CD4-positive, alpha-beta T cell treated with Interferon alpha-2 for 1 hour (primary cell): ENCODE results near the gene WAC.
A peak's percentile ranks its signal among the peaks of the same experiment; 100 is the strongest.
"Not testable (repeated sequence)": the region's sequence is repeated elsewhere in the genome, so short reads cannot be mapped to it uniquely, and the experiment has no call there.

Experiments used
- DNase-seq, 2 donors: peaks; one replicate each; pipeline ENCODE4 v3.0.0-alpha.2; 2020 to 2022

WAC gene, protein sequence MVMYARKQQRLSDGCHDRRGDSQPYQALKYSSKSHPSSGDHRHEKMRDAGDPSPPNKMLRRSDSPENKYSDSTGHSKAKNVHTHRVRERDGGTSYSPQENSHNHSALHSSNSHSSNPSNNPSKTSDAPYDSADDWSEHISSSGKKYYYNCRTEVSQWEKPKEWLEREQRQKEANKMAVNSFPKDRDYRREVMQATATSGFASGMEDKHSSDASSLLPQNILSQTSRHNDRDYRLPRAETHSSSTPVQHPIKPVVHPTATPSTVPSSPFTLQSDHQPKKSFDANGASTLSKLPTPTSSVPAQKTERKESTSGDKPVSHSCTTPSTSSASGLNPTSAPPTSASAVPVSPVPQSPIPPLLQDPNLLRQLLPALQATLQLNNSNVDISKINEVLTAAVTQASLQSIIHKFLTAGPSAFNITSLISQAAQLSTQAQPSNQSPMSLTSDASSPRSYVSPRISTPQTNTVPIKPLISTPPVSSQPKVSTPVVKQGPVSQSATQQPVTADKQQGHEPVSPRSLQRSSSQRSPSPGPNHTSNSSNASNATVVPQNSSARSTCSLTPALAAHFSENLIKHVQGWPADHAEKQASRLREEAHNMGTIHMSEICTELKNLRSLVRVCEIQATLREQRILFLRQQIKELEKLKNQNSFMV

DNA sequence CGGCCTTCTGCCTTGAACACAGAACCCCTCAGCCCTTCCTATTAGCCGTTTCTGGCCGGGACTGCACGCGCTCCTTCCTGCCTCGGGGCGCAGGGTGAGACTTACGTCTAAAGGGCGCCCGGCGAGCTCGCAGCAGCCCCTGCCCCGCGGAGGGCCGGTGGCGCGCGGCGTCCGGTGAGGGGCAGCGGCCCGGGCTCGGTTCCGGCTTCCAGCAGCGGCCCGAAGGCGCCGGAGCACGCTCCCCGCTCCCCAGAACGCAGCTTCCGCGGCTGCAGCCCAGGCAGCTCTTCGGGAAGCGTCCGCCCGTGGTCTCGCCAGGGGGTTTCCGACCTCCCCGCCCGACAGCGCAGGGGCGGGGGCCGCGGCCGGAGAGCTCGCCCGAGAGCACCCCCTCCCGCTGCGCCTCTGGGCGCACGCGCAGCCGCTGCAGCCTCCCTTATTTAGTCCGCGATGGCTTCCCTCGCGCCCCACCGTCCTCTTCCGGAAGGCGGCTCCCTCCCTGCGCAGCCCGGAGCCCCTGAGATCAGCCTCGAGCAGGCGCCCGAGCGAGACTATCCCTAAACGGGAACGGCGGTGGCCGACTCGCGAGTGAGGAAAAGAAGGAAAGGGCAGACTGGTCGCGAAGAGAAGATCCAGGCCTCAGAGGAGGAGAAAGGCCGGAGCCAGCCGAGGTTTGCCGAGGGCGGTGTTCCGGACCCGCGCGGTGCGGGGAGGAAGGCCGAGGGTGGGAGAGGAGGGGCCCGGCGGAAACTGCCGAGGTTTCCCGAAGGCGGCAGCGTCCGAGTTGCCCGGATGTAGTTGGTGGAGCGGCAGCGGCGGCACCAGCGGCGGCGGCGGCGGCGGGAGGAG lies at the start of gene WAC:
Gene WAC (plus strand): TSS at position 782 of the 849 bp plus-strand sequence. CDS start 462 bp downstream, outside the sequence.
- DNase-seq, result peak; percentile 95 to 96

DNA sequence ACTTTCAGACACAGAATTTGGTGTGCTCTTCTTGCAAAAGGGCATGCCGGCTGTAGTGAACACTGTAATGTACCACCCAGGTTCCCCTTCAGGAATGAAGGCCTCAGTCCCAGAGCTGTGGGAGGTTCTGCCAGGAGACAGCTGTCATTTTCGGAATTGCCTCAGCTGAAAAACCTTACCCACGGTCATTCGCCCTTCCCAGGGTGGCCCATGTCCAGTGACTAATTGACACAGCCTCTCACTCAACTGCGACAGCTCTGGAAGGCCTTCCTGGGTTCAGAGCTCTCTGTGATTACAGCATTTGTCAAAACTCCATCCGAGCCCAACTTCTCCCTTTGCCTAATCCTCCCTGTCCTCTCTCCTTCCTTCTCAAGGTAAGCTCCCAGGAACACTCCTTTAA lies 43.7 kb upstream of the WAC start:
- no peak for DNase-seq

DNA sequence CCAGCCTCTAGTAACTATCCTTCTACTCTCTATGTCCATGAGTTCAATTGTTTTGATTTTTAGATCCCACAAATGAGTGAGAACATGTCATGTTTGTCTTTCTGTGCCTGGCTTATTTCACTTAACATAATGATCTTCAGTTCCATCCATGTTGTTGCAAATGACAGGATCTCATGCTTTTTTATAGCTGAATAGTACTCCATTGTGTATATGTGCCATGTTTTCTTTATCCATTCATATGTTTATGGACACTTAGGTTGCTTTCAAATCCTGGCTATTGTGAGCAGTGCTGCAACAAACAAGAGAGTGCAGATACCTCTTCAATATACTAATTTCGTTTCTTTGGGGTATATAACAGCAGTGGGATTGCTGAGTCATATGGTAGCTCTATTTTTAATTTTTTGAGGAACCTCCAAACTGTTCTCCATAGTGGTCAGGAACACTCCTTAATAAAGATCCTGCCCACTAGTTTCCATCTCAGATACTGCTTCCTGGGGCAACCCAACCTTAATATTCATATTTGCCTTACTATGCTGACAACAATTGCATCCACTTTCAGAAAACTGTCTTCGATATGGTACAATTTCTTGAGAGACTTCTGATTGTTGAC lies 42.6 kb upstream of the WAC start:
- DNase-seq, result not testable (repeated sequence)

DNA sequence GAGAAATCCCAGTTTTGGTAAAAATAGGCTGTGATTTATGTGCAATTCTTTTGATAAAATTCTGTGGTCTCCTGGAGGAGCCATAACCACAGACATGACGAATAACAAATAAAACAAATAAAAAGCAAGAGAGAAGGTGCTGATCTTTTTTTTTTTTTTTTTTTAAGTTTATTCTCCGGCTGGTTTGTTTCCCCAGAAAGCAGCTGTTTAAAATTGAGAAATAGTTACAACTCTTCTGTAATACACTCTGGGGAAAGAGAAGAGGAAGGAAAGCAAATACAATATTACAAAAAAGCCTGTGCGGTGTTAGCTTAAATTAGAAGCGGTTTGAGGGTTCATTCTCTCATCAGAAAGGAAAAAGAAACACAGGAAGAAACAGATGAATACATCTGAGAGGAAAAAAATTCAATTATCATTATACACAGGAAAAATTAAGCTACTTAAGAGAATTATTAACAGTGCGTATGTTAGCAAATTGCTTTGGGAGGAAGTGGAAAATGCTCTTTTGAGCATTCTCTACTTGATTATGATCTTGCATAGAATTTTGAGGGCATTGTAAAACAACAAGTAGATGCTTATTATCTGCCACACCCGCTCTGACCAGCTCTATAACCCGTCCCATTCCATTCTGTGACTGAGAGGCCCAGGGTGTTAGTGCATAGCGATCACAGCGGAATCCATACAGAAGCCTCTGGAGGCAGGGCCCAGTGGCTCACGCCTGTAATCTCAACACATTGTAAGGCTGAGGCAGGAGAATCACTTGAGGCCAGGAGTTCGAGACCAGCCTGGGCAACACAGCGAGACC lies 40.6 kb upstream of the WAC start:
- peak in 1 of 2 donors; percentile 4 for DNase-seq

DNA sequence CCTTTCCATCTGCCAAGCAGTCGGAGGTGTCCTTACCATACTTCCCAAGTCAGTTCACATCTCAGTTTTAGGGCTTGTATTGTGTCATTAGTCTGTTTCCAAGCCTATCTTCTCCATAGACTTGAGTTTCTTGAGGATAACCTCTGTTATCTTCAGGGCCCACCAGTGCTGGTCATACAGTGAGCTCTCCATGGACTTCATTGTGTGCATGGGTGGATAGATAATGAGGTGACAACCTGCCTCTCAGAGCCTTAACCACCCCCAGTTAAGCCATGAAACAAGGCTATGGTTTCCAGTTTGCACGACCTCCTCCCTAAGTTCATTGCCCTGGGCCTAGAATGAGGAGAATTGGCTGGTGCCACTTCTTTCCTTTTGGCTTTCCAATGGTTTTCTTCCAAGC lies 38.5 kb upstream of the WAC start:
- no peak for DNase-seq

DNA sequence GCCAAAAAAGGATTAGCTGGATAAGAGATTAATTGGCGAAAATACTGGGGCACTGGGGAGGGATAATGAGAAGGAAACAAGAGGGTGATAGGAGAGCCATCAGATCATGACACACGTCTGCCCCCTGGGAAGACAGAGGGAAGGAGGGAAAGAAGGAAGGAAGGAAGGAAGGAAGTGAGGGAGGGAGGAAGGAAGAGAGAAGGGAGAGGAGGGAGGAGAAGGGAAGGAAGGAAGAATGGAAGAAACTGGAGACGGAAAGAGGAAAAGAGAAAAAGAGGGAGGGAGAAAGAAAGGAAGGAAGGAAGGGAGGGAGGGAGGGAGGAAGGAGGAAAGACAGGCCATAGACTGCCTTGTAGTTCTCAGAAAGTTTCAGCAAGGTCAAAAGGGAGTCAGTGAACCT lies 37.8 kb upstream of the WAC start:
- no peak for DNase-seq

DNA sequence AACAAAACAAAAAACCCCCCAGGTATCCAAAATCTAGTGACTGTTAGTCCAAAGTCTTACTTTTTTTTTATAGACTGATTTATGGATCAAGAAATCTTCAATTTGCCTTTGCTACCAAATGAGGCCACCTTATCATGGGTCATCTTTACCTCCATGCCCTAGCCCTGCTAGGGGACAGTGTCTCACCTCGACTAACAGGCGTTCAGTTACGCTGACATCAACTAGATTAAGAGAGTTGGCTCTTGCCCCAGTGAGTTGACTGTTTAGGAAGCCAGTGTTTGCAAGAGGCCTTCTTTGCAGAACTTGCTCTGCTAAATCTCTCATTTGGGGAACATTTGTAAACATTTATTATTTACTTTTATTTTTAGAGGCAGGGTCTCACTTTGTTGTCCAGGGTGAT lies 36.9 kb upstream of the WAC start:
- DNase-seq, result no peak

DNA sequence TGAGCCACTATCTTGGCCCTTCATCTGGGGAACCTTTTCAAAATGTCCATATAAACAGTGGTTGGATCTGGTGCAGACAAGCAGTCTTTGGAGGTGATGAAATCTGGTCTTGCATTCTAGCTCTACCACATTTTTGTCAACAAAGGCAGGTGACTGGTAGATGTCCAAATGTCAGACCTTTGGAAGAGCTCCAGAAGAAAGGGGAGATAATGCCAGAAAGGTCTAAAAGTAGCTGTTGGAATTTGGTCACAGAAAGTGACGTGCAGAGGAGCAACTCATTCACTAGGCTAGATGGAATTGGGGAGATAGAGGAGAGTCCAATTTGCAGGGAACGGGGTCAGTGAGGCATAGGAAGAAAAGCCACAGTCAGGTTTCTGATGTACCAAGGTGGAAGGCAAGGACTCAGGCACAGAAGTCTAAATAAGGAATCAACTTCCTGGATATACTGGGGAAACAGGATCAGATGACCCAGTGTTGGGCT lies 36.4 kb upstream of the WAC start:
- DNase-seq, result no peak

DNA sequence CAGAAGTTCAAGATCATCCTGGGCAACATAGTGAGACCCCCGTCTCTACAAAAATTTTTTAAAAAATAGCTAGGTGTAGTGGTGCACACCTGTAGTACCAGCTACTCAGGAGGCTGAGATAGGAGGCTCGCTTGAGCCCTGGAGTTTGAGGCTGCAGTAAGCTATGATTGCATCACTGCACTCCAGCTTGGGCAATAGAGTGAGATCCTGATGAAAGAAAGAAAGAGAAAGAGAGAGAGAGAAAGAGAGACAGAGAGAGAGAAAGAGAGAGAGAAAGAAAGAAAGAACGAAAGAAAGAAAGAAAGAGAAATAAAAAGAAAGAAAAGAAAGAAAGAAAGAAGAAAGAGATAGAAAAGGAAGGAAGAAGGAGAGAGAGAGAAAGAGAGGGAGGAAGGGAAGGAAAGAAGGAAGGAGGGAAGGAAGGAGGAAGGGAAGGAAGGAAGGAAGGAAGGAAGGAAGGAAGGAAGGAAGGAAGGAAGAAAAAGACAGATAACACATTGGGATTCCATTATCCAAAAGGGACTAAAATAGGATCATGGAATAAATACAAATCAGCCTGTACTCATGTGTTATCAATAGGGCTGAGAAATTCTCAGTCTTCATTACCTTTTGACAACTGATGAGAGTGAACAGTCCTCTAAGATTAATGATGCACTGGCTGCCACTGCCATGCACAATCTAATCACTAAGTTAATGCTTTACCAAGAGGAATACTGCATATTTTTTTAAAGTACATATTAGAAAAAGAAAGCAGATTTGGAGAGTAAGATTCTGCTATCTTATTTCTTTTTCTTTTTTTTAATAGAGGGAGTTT lies 35.4 kb upstream of the WAC start:
- DNase-seq, result no peak

DNA sequence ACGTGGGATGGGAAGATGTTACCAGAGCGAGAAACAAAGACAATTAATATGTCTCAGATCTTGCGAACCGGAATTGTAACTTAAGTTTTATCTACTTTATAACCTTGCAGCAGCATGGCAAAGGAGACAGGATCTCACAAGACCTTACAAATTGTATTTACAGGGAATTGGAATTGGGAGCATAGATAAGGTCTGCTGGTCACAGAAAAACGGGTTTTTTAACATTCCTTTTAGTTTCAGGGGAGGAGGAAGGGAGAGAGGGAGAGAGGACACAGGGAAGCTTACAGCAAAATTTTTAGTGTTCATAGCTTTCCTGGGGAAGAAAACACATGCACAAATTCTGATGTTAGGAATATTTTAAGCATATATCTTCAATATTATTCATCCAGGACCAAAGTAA lies 32.7 kb upstream of the WAC start:
- DNase-seq, result not testable (repeated sequence)

DNA sequence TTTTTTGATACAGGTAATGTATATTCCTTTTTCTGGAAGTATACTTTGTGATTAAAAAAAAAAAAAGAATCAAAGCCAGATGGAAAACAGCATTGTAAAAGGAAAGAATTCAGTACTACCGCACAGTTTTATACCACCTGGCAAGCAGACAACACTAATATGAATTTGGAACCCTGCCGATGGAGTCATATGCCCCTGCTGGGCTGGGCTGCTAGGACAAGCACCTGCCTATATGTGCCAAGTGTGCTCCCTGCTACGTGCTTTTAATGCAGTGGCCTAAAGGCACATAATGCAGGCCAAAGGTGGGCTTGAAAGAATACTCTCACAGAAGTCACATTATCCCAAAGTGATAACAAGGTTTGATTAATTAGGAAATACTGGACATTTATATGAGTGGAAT lies 29.8 kb upstream of the WAC start:
- DNase-seq, result no peak

DNA sequence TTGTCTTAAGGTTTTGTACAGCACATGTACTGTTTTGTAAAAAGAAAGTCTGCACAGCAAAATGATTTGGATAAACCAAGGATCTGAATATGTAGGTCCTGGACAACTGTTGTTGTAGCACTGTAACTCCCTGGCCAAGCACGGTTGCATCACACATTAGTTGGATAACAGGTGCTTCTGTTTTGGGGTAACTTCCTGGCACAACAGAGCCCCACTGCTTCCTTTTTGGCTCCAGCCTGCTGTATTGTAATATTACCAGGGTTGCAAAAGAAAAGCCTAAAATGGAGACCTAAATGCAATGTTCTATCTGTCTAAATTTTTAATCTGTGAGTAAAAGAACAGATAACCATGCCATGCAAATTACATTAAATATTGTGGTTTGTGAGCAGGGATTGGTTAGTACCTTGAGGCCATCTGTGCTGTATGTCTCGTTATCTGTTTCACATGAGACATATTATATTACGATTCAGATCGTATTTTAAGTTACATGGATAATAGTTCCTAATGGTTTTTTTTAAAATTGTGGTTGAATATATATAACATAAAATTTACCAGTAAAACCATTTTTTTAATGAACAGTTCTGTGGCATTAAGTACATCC lies 27.5 kb upstream of the WAC start:
- DNase-seq, result no peak

DNA sequence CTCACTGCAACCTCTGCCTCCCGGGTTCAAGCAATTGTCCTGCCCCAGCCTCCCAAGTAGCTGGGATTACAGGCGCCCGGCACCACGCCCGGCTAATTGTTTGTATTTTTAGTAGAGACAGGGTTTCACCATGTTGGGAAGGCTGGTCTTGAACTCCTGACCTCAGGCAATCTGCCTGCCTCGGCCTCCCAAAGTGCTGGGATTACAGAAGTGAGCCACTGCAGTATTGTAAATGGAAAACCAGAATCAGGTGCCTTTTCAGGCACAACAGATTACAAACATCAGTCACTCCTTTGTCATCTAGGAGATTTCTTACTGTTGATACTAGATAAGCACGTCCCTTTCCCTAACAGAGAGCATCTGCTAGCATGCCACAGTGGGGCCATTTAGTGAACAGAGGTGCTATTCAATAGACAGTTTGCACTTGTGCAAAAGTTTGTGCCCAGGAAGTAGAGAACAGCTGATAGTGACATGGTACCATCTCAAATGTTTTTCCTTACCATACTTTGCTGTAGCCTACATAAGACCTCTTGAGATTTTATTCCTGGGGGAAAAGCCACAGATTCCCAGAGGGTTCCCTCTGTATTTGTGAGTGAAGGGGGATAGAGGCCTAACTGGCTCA lies 24.5 kb upstream of the WAC start:
- no peak for DNase-seq

DNA sequence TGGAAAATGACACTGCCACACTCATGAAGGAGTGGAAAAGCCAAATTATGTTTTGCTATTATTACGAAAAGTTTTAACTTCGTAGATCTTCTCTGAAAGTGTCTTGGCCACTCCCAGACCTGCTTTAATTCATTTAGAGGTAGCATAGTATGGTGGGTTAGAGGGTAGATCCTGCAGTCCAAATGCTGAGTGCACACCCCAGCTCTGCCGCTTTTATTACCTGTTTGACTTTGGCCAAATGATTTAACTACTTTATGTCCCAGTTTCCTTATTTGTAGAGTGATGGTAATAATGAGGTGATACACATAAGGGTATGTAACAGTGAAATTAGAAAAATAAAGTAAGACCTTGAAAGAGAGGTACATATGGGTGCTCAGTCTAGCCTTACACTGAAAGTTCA lies 23.6 kb upstream of the WAC start:
- DNase-seq, result no peak

DNA sequence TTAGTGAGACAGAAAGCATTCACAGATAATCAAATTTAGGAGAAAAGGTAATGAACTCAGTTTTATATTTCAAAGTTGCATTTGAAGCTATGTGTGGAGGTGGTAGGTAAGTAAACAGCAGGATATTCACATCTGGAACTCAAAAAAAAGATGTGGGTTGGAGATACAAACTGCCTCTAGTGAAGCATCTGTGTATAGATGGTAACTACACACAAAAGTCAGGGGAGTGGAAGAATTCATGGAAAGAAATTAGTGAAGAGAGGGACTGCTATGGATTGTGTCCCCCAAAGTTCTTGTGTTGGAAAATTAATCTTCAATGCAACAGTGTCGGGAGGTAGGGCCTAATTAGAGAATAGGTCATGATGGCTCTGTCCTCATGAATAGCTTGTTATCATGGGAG lies 18.3 kb upstream of the WAC start:
- DNase-seq, result no peak

DNA sequence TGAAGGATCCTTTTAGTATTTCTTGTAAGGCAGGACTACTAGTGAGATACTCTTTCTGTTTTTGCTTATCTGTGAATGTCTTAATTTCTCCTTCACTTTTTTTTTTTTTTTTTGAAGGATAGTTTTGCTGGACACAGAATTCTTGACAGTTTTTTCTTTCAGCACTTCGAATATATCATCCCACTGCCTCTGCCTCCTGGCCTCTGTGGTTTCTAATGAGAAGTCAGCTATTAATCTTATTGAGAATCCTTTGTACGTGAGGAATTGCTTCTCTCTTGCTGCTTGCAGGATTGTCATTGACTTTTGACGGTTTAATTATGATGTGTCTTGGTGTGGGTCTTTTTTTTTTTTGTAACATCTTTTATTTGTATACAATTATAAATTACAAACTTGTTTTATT lies 12.6 kb upstream of the WAC start:
- no peak for DNase-seq

DNA sequence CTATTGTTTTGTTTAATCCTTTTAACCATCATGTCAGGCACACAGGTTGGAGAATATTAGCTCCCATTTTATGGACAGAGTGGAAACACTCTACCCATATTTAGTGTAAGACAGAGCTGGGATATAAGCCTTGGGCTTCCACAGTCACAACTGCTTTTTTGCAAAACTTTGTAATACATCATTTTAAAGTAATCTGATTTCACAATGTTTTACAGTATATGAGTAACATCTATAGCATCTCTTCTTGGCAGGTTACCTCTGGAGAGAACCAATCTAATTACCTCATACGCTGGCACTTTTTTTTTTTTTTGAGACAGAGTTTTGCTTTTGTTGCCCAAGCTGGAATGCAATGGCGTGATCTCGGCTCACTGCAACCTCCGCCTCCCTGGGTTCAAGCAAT lies 12.1 kb upstream of the WAC start:
- not testable (repeated sequence) for DNase-seq

DNA sequence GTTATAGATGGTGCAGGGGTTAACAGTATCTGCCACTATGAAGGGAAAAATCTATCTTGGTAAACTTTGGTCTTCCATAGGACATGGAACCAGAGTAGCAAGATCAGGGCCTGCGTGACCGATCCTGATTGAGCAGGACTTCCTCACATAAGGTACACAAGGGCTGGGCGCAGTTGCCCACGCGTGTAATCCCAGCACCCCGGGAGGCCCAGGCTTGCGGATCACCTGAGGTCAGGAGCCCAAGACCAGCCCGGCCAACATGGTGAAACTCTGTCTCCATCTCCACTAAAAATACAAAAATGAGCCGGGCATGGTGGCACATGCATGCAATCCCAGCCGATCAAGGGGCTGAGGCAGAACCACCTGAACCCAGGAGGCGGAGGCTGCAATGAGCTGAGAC lies 11.0 kb upstream of the WAC start:
- not testable (repeated sequence) for DNase-seq

DNA sequence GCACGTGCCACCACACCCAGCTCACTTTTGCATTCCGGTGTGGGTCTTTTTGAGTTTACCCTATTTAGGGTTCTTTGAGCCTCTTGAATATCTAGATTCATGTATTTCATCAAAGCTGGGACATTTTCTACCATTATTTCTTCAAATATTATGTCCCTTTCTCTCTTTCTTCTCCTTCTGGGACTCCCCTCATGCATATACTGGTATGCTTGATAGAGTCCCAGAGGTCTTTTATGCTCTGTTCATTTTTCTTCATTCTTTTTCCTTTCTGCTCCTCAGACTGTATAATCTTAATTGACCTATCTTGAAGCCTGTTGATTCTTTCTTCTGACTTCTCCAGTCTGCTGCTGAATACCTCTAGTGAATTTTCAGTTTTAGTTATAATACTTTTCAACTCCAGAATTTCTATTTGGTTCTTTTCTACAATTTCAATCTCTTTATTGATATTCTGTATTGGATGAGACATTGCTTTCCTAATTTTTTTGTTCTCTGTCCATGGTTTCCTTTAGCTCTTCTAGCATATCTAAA lies 9.1 kb upstream of the WAC start:
- DNase-seq, result no peak

DNA sequence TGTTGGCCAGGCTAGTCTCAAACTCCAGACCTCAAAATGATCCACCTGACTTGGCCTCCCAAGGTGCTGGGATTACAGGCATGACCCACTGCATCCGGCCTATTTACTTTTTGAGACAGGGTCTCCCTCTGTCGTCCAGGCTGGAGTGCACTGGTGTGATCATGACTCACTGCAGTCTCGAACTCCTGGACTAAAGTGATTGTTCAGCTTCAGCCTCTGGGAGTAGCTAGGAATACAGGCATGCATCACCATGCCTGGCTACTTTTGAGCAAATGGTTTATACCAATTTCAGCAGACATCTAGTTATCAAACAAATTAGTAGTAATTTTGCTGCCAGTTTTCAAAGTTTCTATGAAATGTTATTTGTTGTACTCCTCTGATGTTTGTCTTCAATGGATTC lies 2.2 kb upstream of the WAC start:
- no peak for DNase-seq
